HUES6 (cell line): Measurements from ENCODE around the gene MET.

ENCODE experiments used
- H3K27ac ChIP-seq: 2 replicates; pipeline ENCODE4 v1.7.0; 2013; ENCODE audit warnings: low read depth, mild to moderate bottlenecking, low read length, inconsistent platforms
- H3K27me3 ChIP-seq: 2 replicates; pipeline ENCODE4 v1.6.1; 2013; ENCODE audit warnings: low read length; ENCODE audit not compliant: control insufficient read depth, insufficient read depth
- H3K36me3 ChIP-seq: 2 replicates; pipeline ENCODE4 v1.6.1; 2013; ENCODE audit warnings: low read length; ENCODE audit not compliant: control insufficient read depth, insufficient read depth
- H3K4me1 ChIP-seq: 2 replicates; pipeline ENCODE4 v1.6.1; 2013; ENCODE audit warnings: low read length; ENCODE audit not compliant: control insufficient read depth, insufficient read depth
- H3K4me3 ChIP-seq: 2 replicates; pipeline ENCODE4 v1.5.1; 2013; ENCODE audit warnings: low read depth, low read length
- H3K9ac ChIP-seq: one replicate; pipeline ENCODE4 v1.6.1; 2013; ENCODE audit warnings: mild to moderate bottlenecking, low read length
- H3K9me3 ChIP-seq: 2 replicates; pipeline ENCODE4 v1.6.1; 2013; ENCODE audit warnings: low read depth, low read length; ENCODE audit not compliant: control insufficient read depth, insufficient read depth

MET gene

GRCh38 chr7:116683786-116684185 is 11.8 kb downstream of the MET start:
- Histone ChIP-seq H3K9me3 (no peaks in the 10 kb centered on the region), H3K4me1 (peaks cover 25% of the 10 kb centered on the region), H3K36me3 (no peaks in the 10 kb centered on the region), H3K27me3 (no peaks in the 10 kb centered on the region), H3K4me3 (no peak overlapping the region), H3K9ac (no peak overlapping the region), H3K27ac (no peak overlapping the region)

GRCh38 chr7:116686033-116686432 is 14.0 kb downstream of the MET start:
- Histone ChIP-seq H3K27me3 (no peaks in the 10 kb centered on the region), H3K27ac (no peak overlapping the region), H3K9ac (no peak overlapping the region), H3K9me3 (no peaks in the 10 kb centered on the region), H3K4me1 (peaks cover 43% of the 10 kb centered on the region), H3K4me3 (no peak overlapping the region), H3K36me3 (no peaks in the 10 kb centered on the region)

- Histone ChIP-seq H3K27ac (no peak overlapping the region), H3K9me3 (no peaks in the 10 kb centered on the region), H3K4me1 (peaks cover 43% of the 10 kb centered on the region), H3K36me3 (no peaks in the 10 kb centered on the region), H3K4me3 (no peak overlapping the region), H3K9ac (no peak overlapping the region), H3K27me3 (no peaks in the 10 kb centered on the region)
Observed at GRCh38 chr7:116686812-116687419, 14.9 kb downstream of the MET start.

- no peak overlapping the region for H3K9ac ChIP-seq
- no peak overlapping the region for H3K27ac ChIP-seq
- H3K4me3 ChIP-seq = no peak overlapping the region
- H3K27me3 ChIP-seq = no peaks in the 10 kb centered on the region
- H3K4me1 ChIP-seq = peaks cover 43% of the 10 kb centered on the region
- H3K9me3 ChIP-seq = no peaks in the 10 kb centered on the region
- no peaks in the 10 kb centered on the region for H3K36me3 ChIP-seq
Observed at GRCh38 chr7:116687801-116688201, 15.8 kb downstream of the MET start.

- Histone ChIP-seq H3K27ac (no peak overlapping the region; the same call in 1 of the 2 replicates), H3K4me3 (no peak overlapping the region), H3K4me1 (peaks cover 43% of the 10 kb centered on the region), H3K9me3 (no peaks in the 10 kb centered on the region), H3K9ac (no peak overlapping the region), H3K36me3 (no peaks in the 10 kb centered on the region), H3K27me3 (no peaks in the 10 kb centered on the region)
Observed at GRCh38 chr7:116689790-116690259, 17.8 kb downstream of the MET start.

GRCh38 chr7:116691664-116692063 is 19.7 kb downstream of the MET start:
- Histone ChIP-seq H3K9me3 (no peaks in the 10 kb centered on the region), H3K36me3 (no peaks in the 10 kb centered on the region), H3K4me3 (no peak overlapping the region), H3K9ac (no peak overlapping the region), H3K27ac (no peak overlapping the region), H3K27me3 (no peaks in the 10 kb centered on the region), H3K4me1 (peaks cover 39% of the 10 kb centered on the region)

- Histone ChIP-seq H3K36me3 (no peaks in the 10 kb centered on the region), H3K4me3 (no peak overlapping the region), H3K27me3 (no peaks in the 10 kb centered on the region), H3K4me1 (peaks cover 30% of the 10 kb centered on the region), H3K9ac (no peak overlapping the region), H3K9me3 (no peaks in the 10 kb centered on the region), H3K27ac (no peak overlapping the region)
Observed at GRCh38 chr7:116692401-116693308, 20.7 kb downstream of the MET start.

- Histone ChIP-seq H3K27ac (no peak overlapping the region), H3K9ac (no peak overlapping the region), H3K4me1 (no peaks in the 10 kb centered on the region), H3K4me3 (no peak overlapping the region), H3K9me3 (no peaks in the 10 kb centered on the region), H3K27me3 (no peaks in the 10 kb centered on the region), H3K36me3 (no peaks in the 10 kb centered on the region)
Observed at GRCh38 chr7:116696707-116697106, 24.7 kb downstream of the MET start.

GRCh38 chr7:116697152-116697551 is 25.2 kb downstream of the MET start:
- Histone ChIP-seq H3K9ac (no peak overlapping the region), H3K27me3 (no peaks in the 10 kb centered on the region), H3K9me3 (no peaks in the 10 kb centered on the region), H3K36me3 (no peaks in the 10 kb centered on the region), H3K4me3 (no peak overlapping the region), H3K4me1 (no peaks in the 10 kb centered on the region), H3K27ac (no peak overlapping the region)

- no peak overlapping the region for H3K4me3 ChIP-seq
- no peaks in the 10 kb centered on the region for H3K27me3 ChIP-seq
- no peaks in the 10 kb centered on the region for H3K36me3 ChIP-seq
- no peaks in the 10 kb centered on the region for H3K9me3 ChIP-seq
- H3K27ac ChIP-seq = no peak overlapping the region
- H3K4me1 ChIP-seq = no peaks in the 10 kb centered on the region
- no peak overlapping the region for H3K9ac ChIP-seq
Observed at GRCh38 chr7:116697761-116698160, 25.8 kb downstream of the MET start.

- no peaks in the 10 kb centered on the region for H3K36me3 ChIP-seq
- H3K27ac ChIP-seq = no peak overlapping the region
- no peaks in the 10 kb centered on the region for H3K4me1 ChIP-seq
Observed at GRCh38 chr7:116698396-116698795, 26.4 kb downstream of the MET start.

More at GRCh38 chr7:116698396-116698795, 26.4 kb downstream of the MET start:
- Histone ChIP-seq H3K27me3 (no peaks in the 10 kb centered on the region), H3K4me3 (no peak overlapping the region), H3K9me3 (no peaks in the 10 kb centered on the region), H3K9ac (no peak overlapping the region)
